Right kidney (tissue), 1 donor: Measurements from ENCODE around the gene SPSB1.

Experiments used
- DNase-seq: peaks from one replicate; pipeline ENCODE4 v3.0.0-alpha.2; 2016

Gene SPSB1

DNA sequence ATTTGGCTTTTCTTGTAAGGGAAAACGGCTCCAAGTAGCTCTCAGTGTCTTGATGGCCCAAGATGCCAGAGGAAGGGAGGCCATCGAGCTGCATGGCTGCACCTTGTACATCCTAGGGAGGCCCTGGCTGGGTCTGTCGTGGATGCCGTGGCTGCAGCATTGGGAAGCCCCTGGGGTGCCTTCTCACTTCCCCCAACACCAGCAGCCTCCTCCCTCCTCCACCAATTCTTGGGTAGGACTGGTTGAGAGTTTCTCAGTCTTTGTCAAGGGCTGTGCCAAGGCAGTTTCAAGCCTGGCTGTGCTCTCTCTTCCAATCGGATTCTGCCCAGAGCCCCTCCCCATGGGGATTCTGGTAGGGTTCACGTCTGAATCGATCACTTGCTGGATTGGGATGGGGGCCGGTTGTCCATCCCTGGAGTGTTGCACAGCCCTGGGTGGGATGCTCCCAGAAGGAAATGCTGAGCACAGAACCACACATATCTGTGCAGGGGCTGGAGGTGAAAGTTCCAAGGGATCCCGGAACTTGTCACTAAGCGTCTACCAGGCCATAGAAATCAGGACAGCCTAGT lies 14.0 kb upstream of the SPSB1 start:
- DNase-seq: no peak

DNA sequence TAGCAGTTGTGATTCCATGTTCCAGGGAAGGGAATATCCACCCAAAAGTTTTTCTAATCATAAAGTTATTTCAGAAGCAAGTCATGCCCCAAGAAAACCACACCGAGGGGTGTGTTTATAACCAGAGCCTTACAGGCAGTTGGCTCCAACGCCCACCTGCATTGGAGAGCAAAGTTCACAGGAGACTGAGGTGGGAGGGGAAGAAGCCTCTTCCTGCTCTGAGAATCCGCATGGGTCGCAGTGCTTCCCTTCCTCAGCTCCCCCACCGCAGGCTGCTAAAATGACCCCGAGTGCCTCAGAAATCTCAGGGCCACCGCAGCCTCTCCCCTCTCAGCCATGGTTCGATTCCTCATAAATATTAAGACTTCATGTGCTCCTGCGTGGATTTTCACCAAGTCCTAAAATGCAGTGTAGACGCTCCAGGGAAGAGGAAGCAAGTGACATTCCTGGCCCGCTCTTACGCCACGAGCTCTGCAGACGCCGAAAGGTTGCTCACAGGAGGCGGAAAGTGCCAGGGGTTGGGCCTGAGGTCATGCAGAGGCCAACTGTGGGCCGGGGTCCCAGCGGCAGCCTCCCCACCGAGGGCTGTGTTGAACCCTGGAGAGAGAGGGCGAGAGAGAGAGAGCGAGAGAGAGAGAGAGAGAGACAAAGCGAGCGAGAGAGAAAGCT lies 13.4 kb upstream of the SPSB1 start:
- peak; percentile 32 for DNase-seq

DNA sequence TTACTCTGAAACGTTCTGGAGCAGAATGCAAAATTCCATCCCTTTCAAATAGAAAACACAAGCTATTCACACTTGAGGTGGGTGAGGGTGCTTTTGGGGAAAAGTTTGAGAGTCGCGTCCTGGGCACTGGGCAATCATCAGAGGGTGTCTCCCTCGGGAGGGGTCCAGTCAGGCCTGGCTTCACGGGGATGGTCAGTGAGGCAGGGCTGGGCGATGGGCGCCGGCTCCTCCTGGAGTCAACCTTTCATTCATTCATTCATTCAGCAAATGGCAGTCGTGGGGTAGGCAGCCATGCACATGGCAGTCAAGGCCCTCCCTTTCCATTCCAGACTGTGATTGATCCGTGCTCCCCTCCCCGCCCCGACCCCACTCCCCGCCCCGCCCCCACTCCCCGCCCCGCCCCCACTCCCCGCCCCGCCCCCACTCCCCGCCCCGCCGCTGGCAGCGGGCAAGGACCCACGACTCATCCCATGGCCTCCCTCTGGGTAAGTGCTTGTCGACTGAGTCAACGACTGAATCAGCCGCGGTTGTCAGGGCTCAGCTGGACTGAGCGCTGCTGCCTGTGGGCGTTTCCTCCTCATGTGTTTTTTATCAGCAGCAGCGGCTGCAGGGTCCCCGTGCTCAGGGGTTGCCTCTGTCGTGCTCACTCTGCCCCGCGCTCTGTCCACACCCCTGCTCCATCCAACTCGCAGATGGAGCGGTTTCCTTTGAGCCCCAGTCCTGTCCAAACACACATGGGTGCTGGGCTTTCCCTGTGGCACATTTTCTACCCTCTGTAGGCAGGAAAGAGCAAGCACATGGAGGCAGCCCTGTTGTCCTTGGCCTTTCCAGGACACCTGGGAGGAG lies 12.5 kb upstream of the SPSB1 start:
- no peak for DNase-seq

DNA sequence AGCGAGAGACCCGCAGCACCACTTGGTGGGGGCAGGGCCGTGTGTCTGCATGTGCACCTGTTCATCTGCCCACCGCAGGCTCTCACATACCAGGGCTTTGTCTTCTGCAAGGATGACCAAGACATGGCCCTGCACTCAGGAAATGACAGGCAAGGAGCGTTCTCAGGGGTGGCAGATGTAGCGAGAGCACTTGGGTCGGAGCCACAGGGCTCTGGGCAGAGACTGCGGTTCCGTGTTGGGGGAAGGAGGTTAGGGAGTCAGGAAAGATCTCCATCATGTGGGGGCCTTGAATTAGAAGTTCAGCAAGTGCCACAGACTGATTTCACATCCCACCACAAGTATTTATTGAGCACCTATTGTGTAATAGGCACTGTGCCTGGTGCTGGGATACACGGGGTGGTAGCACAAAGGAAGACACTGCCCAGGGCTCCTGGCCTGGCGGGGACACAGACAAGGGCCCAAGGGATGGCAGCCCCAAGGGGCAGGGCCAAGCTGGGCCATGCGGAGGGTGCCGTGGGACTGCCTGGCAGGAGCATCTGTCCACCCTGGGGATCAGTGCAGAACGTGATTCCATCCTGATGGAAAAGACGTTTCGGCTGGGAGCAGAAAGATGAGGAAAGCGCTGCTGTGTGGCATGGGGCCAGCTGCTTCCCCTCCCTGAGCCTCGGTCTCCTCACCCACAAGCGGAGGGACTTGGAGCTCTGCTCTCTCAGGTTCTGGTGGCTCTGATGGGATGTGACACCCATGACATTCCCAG lies 11.4 kb upstream of the SPSB1 start:
- DNase-seq: no peak

DNA sequence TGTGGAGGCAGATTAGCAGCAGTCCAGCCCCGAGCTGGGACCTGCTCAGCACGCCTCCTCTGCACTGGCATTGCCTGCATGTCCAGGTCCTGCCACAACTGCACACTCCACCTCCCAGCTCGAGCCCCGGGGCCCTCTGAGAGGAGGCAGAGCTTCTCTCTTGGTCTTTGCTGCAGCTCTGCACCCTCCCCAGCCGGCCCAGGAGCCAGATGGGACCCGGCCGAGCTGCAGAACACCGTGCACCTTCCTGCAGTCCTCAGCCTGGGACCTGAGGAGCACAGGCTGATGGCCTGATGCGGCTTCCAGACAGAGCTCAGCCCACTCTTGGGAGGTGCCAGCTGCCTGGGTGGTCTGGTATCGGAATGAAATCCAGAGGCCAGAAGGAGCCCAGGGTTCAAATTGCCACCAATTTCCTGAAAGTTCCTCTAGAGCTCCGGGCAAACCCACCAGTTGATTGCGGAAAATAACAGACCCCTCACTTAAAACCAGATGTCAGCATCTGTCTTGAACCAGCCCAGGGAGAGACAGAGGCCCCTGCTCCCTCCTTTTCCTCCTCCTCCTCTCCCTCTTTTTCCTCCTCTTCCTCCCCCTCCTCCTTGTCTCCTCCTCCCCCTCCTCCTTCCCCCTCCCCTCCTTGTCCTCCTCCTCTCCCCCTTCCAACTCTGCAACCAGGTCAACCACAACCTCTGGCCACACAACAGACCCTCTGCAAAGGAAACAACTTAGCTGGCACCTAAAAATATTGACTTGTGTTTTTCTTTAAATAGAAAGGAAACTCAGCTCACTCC lies 10.6 kb upstream of the SPSB1 start:
- peak; percentile 35 for DNase-seq

DNA sequence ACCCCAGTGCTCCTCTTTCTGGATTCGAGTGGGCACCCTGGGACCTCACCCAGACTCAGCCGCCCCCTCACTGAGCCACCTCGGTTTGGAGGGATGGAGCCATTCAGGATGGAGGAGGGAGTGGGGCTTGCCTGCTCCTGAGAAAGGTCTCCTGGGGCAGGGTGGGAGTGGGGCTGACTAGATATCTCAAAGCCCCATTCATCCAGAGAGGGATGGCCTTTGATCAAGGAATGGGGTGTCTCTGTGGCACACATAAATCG lies 10.1 kb upstream of the SPSB1 start:
- no peak for DNase-seq

DNA sequence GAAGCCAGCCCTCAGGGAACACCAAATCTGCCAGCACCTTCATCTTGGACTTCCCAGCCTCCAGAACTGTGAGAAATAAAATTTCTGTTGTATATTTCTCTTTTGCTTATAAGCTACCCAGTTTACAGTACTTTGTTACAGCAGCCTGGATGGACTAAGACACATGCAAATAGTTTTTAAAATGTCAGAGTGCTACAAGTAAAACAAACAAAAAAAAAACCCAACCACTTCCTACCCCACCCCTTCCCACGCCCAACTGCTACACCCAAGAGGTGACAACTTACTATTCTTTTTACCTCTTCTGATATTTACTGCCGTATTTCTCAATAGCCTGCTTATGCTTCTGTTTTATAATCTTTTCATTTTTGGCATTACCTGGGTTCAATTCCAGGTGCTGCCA lies 8.6 kb upstream of the SPSB1 start:
- no peak for DNase-seq

DNA sequence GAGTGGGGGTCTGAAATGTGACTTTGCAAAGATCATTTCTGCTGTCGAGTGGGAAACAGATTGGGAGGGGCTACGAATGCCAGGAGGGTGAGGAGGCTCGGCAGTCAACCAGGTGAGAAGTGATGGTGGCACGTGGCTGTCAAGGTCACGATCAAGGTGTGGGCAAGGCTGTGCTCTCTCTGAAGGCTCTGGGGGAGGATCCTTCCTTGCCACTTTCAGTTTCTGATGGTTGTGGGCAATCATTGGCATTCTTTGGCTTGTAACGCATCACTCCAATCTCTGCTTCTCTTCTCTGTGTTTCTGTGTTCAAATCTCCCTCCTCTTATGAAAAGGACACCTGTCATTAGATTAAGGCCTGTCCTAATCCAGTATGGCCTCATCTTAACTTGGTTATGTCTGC lies 6.1 kb upstream of the SPSB1 start:
- DNase-seq: no peak

DNA sequence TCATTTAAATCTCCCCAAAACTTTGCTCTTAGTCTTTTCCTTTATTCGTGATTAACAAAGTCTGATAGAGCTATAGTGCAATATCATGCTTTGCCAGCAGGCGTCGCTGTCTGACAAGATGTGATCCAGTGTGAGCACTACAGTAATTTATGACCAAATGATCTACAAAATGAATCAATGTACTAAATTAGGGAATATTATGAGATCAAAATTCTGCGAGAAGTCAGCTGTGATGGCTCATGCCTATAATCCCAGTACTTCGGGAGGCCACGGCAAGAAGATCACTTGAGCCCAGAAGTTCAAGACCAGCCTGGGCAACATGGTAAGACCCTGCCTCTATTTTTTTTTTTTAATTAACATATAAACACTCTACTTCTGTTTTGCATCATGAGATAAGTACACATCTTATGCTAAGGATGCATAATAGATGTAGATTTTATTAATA lies 3.6 kb upstream of the SPSB1 start:
- no peak for DNase-seq

DNA sequence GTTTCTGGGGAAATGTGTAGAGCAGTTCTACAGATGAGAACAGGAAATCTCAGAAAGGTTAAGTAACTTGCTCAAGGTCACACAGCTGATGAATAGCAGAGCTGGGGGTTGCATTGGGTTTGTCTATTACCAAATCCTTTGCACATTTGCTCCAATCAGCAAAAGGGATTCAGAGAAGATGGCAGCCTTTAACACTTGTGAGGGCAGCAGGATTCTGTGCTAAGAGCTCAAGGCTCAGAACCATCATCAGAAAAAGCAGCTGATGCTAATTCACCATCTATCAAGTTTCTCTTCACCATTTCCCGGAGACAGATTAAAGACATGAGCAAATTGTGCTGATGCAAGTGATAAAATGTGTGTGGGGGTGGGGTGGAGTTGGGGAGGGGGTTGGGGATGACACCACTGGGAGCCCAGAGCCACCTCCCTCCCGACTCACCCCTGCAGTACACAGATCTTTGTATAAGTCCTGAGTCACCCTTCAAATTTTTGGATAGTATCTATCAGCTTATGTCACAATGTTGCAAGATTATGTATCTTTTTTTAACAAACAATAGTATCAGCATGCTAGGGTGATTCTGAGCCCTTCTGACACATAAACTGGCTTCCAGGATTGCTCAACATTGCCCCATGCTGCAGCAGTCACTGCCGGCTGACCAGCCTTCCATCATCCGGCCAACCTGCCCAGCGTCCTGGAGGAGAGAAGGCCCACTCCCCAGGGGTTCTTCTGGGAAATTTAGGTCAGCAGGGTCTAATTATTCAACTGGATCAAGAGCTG lies 2.8 kb upstream of the SPSB1 start:
- DNase-seq: no peak

DNA sequence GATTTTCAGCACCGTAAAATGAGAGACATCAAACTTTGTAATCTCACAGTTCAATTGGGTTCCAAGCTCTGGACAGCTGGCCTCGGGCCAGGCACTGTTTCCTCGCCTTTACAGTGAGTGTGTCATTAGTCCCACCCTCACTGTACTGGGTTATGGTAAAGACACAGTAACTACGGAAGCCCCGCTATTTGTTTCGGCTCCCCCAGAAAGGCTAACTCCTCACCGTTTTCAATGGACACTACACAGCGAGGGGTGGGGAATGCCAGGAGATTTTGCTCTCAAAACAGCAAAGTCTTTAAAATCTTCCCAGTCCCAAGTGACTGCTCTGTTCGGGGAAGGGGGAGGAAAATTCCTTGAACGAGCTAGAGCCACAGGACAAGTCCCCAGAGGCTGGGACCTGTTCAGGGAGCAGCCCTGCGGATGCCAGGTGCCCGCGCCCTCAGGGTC lies 757 bp upstream of the SPSB1 start:
- DNase-seq: no peak

DNA sequence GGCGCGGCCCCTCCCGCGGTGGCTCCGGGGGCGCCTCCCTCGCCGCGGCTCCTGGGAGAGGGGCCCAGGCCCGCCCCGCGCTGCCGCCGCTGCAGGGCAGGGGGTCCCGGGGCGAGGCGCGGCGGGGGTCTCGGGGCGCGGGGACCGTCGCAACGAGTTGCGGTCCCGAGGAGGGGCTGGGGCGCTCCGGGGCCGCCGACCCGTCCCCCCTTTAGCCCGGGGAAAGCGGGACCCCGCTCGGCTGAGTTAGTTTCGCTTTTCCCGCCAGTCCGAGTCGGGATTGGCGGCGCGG lies 493 bp downstream of the SPSB1 start:
- no peak for DNase-seq

DNA sequence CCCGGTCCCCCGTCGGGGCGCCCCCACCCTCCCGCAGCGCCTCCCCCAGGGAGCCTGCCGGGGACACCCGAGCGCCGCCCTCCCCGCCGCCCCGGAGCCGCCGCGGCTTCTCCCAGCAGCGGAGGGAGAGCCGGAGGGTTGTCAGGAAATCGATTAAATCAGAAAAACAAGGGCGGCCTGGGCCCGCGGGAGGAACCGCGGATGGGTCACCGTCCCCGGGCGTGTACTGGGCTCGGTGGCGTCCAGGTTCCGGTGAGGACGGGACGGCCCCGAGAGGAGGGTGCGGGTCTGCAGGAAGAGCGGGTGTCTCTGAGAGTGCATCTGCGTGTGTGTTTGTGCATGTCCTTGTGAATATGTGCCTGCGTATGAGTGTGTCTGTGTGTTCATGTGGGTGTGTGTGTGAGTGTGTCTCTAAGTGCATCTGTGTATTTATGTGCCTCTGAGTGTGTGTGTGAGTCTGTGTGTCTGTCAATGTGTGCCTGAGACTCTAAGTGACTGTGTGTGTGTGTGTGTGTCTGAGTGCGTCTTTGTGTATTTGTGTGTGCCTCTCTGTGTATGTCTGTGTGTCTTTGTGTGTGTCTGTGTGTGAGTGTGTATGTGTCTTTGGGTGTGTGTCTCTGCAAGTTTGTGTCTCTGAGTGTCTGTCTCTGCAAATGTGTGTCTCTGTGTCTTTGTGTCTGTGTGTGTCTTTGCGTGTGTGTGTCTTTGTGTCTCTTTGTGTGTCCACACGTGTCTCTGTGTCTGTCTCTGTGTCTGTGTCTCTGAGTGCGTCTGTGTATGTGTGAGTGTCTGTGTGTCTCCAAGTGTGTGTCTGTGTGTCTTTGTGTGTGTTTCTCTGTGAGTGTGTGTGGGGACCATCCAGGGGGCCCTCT lies 1.1 kb downstream of the SPSB1 start:
- DNase-seq: peak; percentile 75

DNA sequence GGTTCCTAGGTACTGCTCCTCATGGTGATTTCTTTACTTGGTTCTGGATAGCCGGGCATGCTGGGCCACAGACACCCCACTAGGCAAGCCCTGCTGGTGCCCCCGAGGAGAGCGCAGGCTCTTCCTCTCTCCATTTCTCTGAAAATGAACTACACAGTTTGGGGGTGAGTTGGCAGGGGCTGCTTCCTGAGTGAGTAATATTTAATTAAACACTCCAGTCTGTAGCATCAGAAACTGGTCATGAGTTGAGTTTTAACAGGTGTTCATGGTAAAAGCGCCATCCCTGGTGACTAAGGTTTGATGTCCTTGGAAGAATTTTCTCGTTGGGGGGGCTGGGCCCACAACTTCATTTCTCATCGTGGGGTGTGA lies 1.7 kb downstream of the SPSB1 start:
- no peak for DNase-seq

DNA sequence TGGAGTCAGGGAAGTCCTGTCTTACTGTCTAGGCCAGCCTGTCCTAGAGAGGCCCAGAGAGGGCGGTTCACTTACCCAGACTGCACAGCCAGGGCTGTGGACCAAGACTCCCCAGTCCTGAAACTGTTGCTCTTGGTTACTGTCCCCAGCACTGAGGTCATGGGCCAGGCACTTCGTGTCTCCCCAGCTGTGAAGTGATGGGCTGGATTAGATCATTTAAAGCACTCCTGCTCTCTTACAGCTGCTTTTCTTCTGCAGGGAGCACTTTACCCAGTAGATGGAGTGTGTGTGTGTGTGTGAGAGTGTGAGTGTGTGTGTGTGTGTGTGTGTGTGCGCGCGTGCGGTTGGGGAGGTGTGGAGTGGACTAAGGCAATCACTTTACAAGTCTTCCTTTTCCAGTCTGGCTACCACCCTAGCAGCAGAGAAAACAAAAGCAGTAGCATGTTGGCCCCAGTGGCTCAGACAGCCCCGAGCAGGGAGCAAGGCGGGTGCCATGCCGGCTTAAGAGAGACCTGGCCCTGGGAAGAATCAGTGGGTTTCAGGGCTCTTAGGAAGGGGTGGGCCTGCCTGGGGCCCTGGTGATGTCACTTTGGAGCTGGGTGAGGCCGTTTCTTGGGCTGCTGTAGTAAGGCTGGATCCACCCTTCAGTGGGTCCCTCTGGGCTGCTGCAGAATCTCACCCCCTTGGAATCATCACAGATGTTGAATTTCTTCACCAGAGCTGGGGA lies 2.4 kb downstream of the SPSB1 start:
- DNase-seq: no peak

DNA sequence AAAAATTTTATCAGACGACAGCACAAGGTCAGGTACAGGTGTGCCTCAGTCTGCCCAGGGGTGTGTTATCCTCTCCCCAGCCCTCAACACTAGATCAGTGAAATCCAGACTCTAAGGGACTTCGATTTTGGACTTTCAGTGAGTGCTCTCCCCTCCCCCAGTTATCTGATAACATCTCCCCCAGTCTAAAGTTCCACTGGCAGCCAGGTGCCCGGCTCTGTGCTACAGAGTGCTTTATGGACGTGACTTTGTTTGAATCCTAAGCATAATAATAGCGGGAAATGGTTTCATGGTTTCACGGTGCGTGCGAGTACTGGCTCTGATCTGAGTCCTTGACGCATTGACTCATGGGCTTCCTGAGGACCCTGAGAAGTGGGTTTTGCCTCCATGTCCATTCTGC lies 3.2 kb downstream of the SPSB1 start:
- no peak for DNase-seq

DNA sequence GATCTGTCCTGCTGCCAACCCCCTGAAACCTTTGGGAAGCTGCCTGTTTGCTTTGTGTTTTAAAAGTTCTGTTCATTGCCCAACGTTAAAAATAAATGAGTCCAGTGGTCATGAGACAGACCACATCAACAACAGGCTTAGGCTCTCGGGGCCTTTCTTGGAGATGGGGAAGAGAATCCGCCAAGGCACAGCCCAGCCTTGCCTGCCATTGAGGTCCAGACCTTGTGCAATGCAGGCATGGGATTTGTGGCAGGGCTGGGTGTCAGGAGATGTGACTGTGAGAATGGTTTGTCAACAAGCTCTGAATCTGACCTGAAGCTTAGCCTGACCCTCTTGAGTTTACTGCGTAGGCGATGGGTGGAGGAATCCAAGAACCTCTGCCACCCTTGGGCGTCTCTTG lies 4.2 kb downstream of the SPSB1 start:
- no peak for DNase-seq

DNA sequence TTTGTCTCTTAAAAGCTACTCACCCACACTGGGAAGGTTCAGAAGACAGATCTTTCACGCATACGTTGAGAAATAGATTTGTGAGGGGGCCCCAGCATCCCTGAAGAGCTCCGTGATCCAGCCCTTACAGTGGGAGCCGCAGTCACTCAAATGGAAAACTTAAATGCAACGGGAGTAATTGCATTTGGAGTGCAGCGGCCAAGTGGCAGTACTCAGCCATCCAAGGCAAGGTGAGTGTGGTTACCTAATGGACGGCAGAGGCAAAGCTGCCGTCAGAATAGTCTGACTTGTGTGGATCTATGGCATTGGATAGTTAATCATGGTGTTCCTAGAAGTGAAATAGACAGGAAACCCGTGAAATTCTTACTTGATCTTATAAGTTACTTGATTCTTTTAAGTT lies 5.1 kb downstream of the SPSB1 start:
- DNase-seq: no peak

DNA sequence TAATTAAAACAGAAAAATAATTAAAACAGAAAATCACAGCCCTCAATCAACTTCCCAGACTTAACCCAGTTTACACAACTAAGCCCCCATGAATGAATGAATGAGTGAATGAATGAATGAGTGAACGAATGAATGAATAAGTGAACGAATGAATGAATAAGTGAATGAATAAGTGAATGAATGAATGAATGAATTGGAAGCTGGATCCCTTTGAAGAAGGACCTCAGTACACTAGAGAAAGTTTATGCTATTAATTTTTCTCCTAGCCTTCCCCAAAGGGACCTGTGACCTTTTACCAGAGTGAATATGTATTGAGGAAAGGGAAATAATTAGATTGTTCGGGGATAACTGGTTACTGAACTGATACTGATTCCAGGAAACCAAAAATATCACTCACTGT lies 5.6 kb downstream of the SPSB1 start:
- no peak for DNase-seq
